Adrenal gland (tissue), 12 donors: ENCODE measurements around the gene SCAMP1. TPM values are rescaled to one million over a fixed set of nuclear protein-coding genes. Genes with fewer than 3 reads are reported as not detected.
A peak's percentile ranks its signal among the peaks of the same experiment; 100 is the strongest.

Experiments used
- DNase-seq, 7 donors: peaks; one replicate each; pipeline ENCODE4 v3.0.0-alpha.2; 2019 to 2020
- H3K27ac ChIP-seq, 5 donors: fragments of 200-600 bp; sonication (generic) in 4 of 5; 1 replicate in 3 of 5; 2 replicates in 2 of 5; pipeline versions ENCODE4 v1.5.1 to v1.8.0; 2016 to 2020; ENCODE audit warnings: mild to moderate bottlenecking in 1 of 5
- H3K27me3 ChIP-seq: fragments of 200-600 bp; 2 replicates; pipeline ENCODE4 v1.8.0; 2021
- H3K36me3 ChIP-seq, 2 donors: fragments of 200-600 bp; replicated peaks in 1 of 2; 1 replicate in 1 of 2; 2 replicates in 1 of 2; pipeline versions ENCODE4 v1.5.1 to v1.8.0; 2018 to 2022
- H3K4me1 ChIP-seq, 2 donors: fragments of 200-600 bp; replicated peaks in 1 of 2; 1 replicate in 1 of 2; 2 replicates in 1 of 2; pipeline versions ENCODE4 v1.5.1 to v1.8.0; 2018 to 2021
- H3K4me3 ChIP-seq, 4 donors: fragments of 200-600 bp; sonication (generic) in 3 of 4; one replicate each; pipeline ENCODE4 v1.5.1; 2016 to 2018
- H3K9me3 ChIP-seq, 3 donors: fragments of 200-600 bp; sonication (generic) in 1 of 3; replicated peaks in 1 of 3; 1 replicate in 2 of 3; 2 replicates in 1 of 3; pipeline versions ENCODE4 v1.5.1 to v1.8.0; 2016 to 2021
- CTCF ChIP-seq, 6 experiments: fragments of 450-650 bp in 4 of 6; fragments of 200-600 bp in 2 of 6; sonication (generic) in 1 of 6; IDR thresholded peaks; 1 replicate in 5 of 6; 2 replicates in 1 of 6; pipeline versions ENCODE4 v1.5.1 to v1.8.0; 2016 to 2021; ENCODE audit warnings: antibody characterized with exemption in 6 of 6, mild to moderate bottlenecking in 2 of 6, moderate library complexity in 1 of 6
- POLR2A ChIP-seq, 2 donors: fragments of 450-650 bp; IDR thresholded peaks; one replicate each; pipeline ENCODE4 v1.6.1; 2017; ENCODE audit warnings: antibody characterized with exemption in 2 of 2, mild to moderate bottlenecking in 2 of 2, moderate library complexity in 1 of 2
- WGBS, 4 donors: extraction: QIAGEN DNeasy Blood & Tissue Kit in 2 of 4; methylation state at CpG; one replicate each; pipeline versions ENCODE4 v1.1.5 to v1.1.7; 2013 to 2017; 5-methylcytosine and 5-hydroxymethylcytosine counted together
- intact Hi-C, 2 donors: fragments of 100-400 bp; cut with DNase I; formaldehyde crosslinking; loops; one replicate each; pipeline versions ENCODE4 v1.14.1 to v1.15.0; 2022 to 2023
- polyA plus RNA-seq, 3 donors: library from polyadenylated mRNA; stranded (reverse); fragments of 200-250 nt in 2 of 3; fragments of 350-450 nt in 1 of 3; fragmentation: Illumina TruSeq in 1 of 3; extraction: RNeasy Lipid Tissue Mini Kit (QIAGEN cat#74804) in 1 of 3; gene quantifications; one replicate each; pipeline ENCODE4 v1.2.3, GENCODE V29; 2013 to 2014
- total RNA-seq, 9 donors: library from RNA; depleted of rRNA in 4 of 9; stranded (reverse); fragments of >200 nt in 4 of 9; fragments of 120-200 nt in 1 of 9; fragmentation: NEBNext Ultra II Directional in 1 of 9; extraction: Animal tissue kit (Norgen Biotek cat#: 25700) in 1 of 9; gene quantifications; one replicate each; pipeline versions ENCODE4 v1.1.0 to v1.2.4, GENCODE V29; 2013 to 2023
- donor health status: healthy with polysubstance abuse.
- donor health status: Bipolar disorder and iron deficiency.
- donor health status: DM: yes; HTN: yes; CAD: no.
- donor health status: DM: no; HTN: no; CAD: no.
- donor health status: DM: no; HTN: no; CAD: no.
- donor health status: DM: yes; HTN: yes; CAD: no.

The SCAMP1 gene
- total and polyA plus RNA-seq, 12 donors: 5.6 to 40.2 (median 25.9) TPM

- Histone ChIP-seq H3K27ac (no peak overlapping the region), H3K36me3 (no peaks in the 10 kb centered on the region), H3K4me3 (no peak overlapping the region), H3K27me3 (no peaks in the 10 kb centered on the region), H3K4me1 (no peaks in the 10 kb centered on the region), H3K9me3 (no peaks in the 10 kb centered on the region)
- DNase-seq: no peak
- WGBS, 4 donors: 78 to 81% (median 80%) methylated on average over 2 of the region's 2 CpGs
- intact Hi-C loops: no loop called here
- TF ChIP-seq POLR2A (IDR thresholded peaks at IDR 0.05) (no peak), CTCF (IDR thresholded peaks at IDR 0.05) (no peak)
Measured at GRCh38 chr5:78336698-78337097, 23.7 kb upstream of the SCAMP1 start.

GRCh38 chr5:78339617-78340436, 20.6 kb upstream of the SCAMP1 start:
- no peaks in the 10 kb centered on the region for H3K27me3 ChIP-seq
- no peaks in the 10 kb centered on the region for H3K4me1 ChIP-seq
- peak in 1 of 7 donors; percentile 6 for DNase-seq
- WGBS, 4 donors: 62 to 73% (median 70%) methylated on average over 5 of the region's 5 CpGs
- TF ChIP-seq CTCF (IDR thresholded peaks at IDR 0.05) (no peak), POLR2A (IDR thresholded peaks at IDR 0.05) (no peak)
- intact Hi-C loops: no loop called here
- no peaks in the 10 kb centered on the region for H3K9me3 ChIP-seq
- H3K27ac ChIP-seq: peak overlapping the region in 1 of 5 donors; percentile 45
- no peak overlapping the region for H3K4me3 ChIP-seq
- no peaks in the 10 kb centered on the region for H3K36me3 ChIP-seq

GRCh38 chr5:78341440-78341839, 19.0 kb upstream of the SCAMP1 start:
- no peak for DNase-seq
- no peaks in the 10 kb centered on the region for H3K9me3 ChIP-seq
- H3K36me3 ChIP-seq: no peaks in the 10 kb centered on the region
- H3K27me3 ChIP-seq: no peaks in the 10 kb centered on the region
- no peaks in the 10 kb centered on the region for H3K4me1 ChIP-seq
- TF ChIP-seq POLR2A (IDR thresholded peaks at IDR 0.05) (no peak), CTCF (IDR thresholded peaks at IDR 0.05) (no peak)
- intact Hi-C loops: no loop called here
- H3K27ac ChIP-seq: no peak overlapping the region
- WGBS, 4 donors: 46 to 63% (median 60%) methylated on average over 3 of the region's 3 CpGs
- H3K4me3 ChIP-seq: no peak overlapping the region

GRCh38 chr5:78345485-78345884, 14.9 kb upstream of the SCAMP1 start:
- WGBS, 4 donors: 27 to 40% (median 38%) methylated on average over 3 of the region's 3 CpGs
- H3K4me3 ChIP-seq: no peak overlapping the region
- DNase-seq: no peak
- H3K27ac ChIP-seq: no peak overlapping the region
- no peaks in the 10 kb centered on the region for H3K27me3 ChIP-seq
- intact Hi-C loops: no loop called here
- TF ChIP-seq POLR2A (IDR thresholded peaks at IDR 0.05) (no peak), CTCF (IDR thresholded peaks at IDR 0.05) (no peak)
- no peaks in the 10 kb centered on the region for H3K9me3 ChIP-seq
- H3K4me1 ChIP-seq: no peaks in the 10 kb centered on the region
- H3K36me3 ChIP-seq: no peaks in the 10 kb centered on the region
